ENCODE data around the gene GSDMA. TPM values are rescaled to one million over a fixed set of nuclear protein-coding genes. Genes with fewer than 3 reads are reported as not detected.
A peak's percentile ranks its signal among the peaks of the same experiment; 100 is the strongest.
"Not testable (repeated sequence)": the region's sequence is repeated elsewhere in the genome, so short reads cannot be mapped to it uniquely, and the experiment has no call there.

Gene GSDMA
- polyA plus RNA-seq, 4 donors: 0.04 to 0.63 (median 0.54) TPM; not detected in 1

- H3K27ac ChIP-seq (ENCODE audit: low read depth in 1 of 3, low read length in 2 of 3): no peak overlapping the region
- no peaks in the 10 kb centered on the region for H3K9me3 ChIP-seq (ENCODE audit: control insufficient read depth in 2 of 2, insufficient read depth in 1 of 2, low read depth in 1 of 2, low read length in 1 of 2)
- no peaks in the 10 kb centered on the region for H3K27me3 ChIP-seq (ENCODE audit: control insufficient read depth in 3 of 3, insufficient read depth in 3 of 3, low read length in 3 of 3)
- FAIRE-seq (no peak), DNase-seq (no peak)
- H3K4me1 ChIP-seq (ENCODE audit: control insufficient read depth in 3 of 3, insufficient read depth in 2 of 3, low read depth in 1 of 3, low read length in 2 of 3): no peaks in the 10 kb centered on the region
- peaks cover 11 to 31% (median 13%) of the 10 kb centered on the region in 3 donors for H3K36me3 ChIP-seq (ENCODE audit: control insufficient read depth in 3 of 3, insufficient read depth in 2 of 3, low read depth in 1 of 3, low read length in 3 of 3)
- WGBS, 3 donors: 88 to 92% (median 91%) methylated on average over 7 of the region's 7 CpGs
- no peak overlapping the region for H3K4me3 ChIP-seq (ENCODE audit: low read depth in 1 of 3, low read length in 3 of 3)
Observed at GRCh38 chr17:40000161-40000560, 37.4 kb downstream of the GSDMA start.

GRCh38 chr17:40001335-40001734 lies 38.5 kb downstream of the GSDMA start:
- H3K9me3 ChIP-seq (ENCODE audit: control insufficient read depth in 2 of 2, insufficient read depth in 1 of 2, low read depth in 1 of 2, low read length in 1 of 2); H3K4me3 ChIP-seq (ENCODE audit: low read depth in 1 of 3, low read length in 3 of 3); H3K4me1 ChIP-seq (ENCODE audit: control insufficient read depth in 3 of 3, insufficient read depth in 2 of 3, low read depth in 1 of 3, low read length in 2 of 3); H3K27ac ChIP-seq (ENCODE audit: low read depth in 1 of 3, low read length in 2 of 3); H3K27me3 ChIP-seq (ENCODE audit: control insufficient read depth in 3 of 3, insufficient read depth in 3 of 3, low read length in 3 of 3); FAIRE-seq; DNase-seq: not testable (repeated sequence)
- 86 to 96% (median 94%) methylated on average over 8 of the region's 8 CpGs for WGBS, 3 donors
- peaks cover 7 to 19% (median 10%) of the 10 kb centered on the region in 3 donors for H3K36me3 ChIP-seq (ENCODE audit: control insufficient read depth in 3 of 3, insufficient read depth in 2 of 3, low read depth in 1 of 3, low read length in 3 of 3)

DNA sequence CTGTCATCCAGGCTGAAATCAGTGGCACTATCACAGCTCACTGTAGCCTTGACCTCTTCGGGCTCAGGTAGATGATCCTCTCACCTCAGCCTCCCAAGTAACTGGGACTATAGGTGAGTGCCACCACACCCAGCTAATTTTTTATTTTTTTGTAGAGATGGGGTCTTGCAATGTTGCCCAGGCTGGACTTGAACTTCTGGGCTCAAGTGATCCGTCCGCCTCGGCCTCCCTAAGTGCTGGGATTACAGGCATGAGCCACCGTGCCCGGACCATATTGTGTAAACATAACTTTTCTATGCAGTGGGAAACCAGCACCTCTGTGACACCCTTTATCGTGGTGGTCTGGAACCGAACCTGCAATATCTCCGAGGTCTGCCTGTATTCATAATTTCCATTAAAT lies 41.3 kb downstream of the GSDMA start:
- no peak for FAIRE-seq
- no peaks in the 10 kb centered on the region for H3K36me3 ChIP-seq (ENCODE audit: control insufficient read depth in 3 of 3, insufficient read depth in 2 of 3, low read depth in 1 of 3, low read length in 3 of 3)
- WGBS, 3 donors: 88 to 89% (median 88%) methylated on average over 9 of the region's 9 CpGs

GRCh38 chr17:40004712-40005111 lies 41.9 kb downstream of the GSDMA start:
- H3K4me3 ChIP-seq (ENCODE audit: low read depth in 1 of 3, low read length in 3 of 3): no peak overlapping the region

More for the DNA sequence above, 41.3 kb downstream of the GSDMA start:
- H3K4me1 ChIP-seq (ENCODE audit: control insufficient read depth in 3 of 3, insufficient read depth in 2 of 3, low read depth in 1 of 3, low read length in 2 of 3): no peaks in the 10 kb centered on the region
- DNase-seq: no peak
- H3K9me3 ChIP-seq (ENCODE audit: control insufficient read depth in 2 of 2, insufficient read depth in 1 of 2, low read depth in 1 of 2, low read length in 1 of 2): no peaks in the 10 kb centered on the region
- H3K27me3 ChIP-seq (ENCODE audit: control insufficient read depth in 3 of 3, insufficient read depth in 3 of 3, low read length in 3 of 3): no peaks in the 10 kb centered on the region
- no peak overlapping the region for H3K27ac ChIP-seq (ENCODE audit: low read depth in 1 of 3, low read length in 2 of 3)
- no peak overlapping the region for H3K4me3 ChIP-seq (ENCODE audit: low read depth in 1 of 3, low read length in 3 of 3)

DNA sequence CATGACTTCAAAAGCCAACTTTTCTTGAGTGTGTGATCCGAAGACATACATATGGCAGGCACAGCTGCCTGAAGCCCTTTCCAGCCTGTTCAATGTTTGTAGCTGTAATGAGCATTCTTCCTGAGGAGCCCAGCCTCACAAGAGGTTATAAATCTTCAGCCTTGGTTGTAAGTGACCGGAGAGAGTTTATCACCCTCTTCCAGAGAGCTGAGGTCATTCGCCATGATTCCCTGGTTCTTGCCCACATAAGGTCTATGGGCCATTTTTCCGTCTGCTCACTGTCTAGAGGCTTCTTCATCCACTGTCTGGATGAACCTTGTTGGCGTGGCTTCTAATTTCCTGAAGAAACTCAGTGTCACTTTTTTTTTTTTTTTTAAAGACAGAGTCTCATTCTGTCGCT lies 42.7 kb downstream of the GSDMA start:
- Histone ChIP-seq H3K27me3 (ENCODE audit: control insufficient read depth in 3 of 3, insufficient read depth in 3 of 3, low read length in 3 of 3) (no peaks in the 10 kb centered on the region), H3K36me3 (ENCODE audit: control insufficient read depth in 3 of 3, insufficient read depth in 2 of 3, low read depth in 1 of 3, low read length in 3 of 3) (no peaks in the 10 kb centered on the region), H3K27ac (ENCODE audit: low read depth in 1 of 3, low read length in 2 of 3) (no peak overlapping the region), H3K9me3 (ENCODE audit: control insufficient read depth in 2 of 2, insufficient read depth in 1 of 2, low read depth in 1 of 2, low read length in 1 of 2) (no peaks in the 10 kb centered on the region), H3K4me3 (ENCODE audit: low read depth in 1 of 3, low read length in 3 of 3) (no peak overlapping the region), H3K4me1 (ENCODE audit: control insufficient read depth in 3 of 3, insufficient read depth in 2 of 3, low read depth in 1 of 3, low read length in 2 of 3) (no peaks in the 10 kb centered on the region)
- no peak for FAIRE-seq
- no peak for DNase-seq
- 82 to 93% (median 87%) methylated on average over 6 of the region's 6 CpGs for WGBS, 3 donors

More at GRCh38 chr17:40004712-40005111, 41.9 kb downstream of the GSDMA start:
- Histone ChIP-seq H3K27ac (ENCODE audit: low read depth in 1 of 3, low read length in 2 of 3) (no peak overlapping the region), H3K4me1 (ENCODE audit: control insufficient read depth in 3 of 3, insufficient read depth in 2 of 3, low read depth in 1 of 3, low read length in 2 of 3) (no peaks in the 10 kb centered on the region), H3K36me3 (ENCODE audit: control insufficient read depth in 3 of 3, insufficient read depth in 2 of 3, low read depth in 1 of 3, low read length in 3 of 3) (no peaks in the 10 kb centered on the region), H3K9me3 (ENCODE audit: control insufficient read depth in 2 of 2, insufficient read depth in 1 of 2, low read depth in 1 of 2, low read length in 1 of 2) (no peaks in the 10 kb centered on the region), H3K27me3 (ENCODE audit: control insufficient read depth in 3 of 3, insufficient read depth in 3 of 3, low read length in 3 of 3) (no peaks in the 10 kb centered on the region)
- no peak for FAIRE-seq
- DNase-seq: no peak
- 77 to 88% (median 79%) methylated on average over 7 of the region's 7 CpGs for WGBS, 3 donors

DNA sequence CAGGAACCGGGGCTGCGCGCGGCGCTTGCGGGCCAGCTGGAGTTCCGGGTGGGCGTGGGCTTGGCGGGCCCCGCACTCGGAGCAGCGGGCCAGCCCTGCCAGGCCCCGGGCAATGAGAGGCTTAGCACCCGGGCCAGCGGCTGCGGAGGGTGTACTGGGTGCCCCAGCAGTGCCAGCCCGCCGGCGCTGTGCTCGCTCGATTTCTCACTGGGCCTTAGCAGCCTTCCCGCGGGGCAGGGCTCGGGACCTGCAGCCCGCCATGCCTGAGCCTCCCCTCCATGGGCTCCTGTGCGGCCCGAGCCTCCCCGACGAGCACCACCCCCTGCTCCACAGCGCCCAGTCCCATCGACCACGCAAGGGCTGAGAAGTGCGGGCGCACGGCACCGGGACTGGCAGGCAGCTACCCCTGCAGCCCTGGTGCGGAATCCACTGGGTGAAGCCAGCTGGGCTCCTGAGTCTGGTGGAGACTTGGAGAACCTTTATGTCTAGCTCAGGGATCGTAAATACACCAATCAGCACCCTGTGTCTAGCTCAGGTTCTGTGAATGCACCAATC lies 48.2 kb downstream of the GSDMA start:
- H3K27ac ChIP-seq (ENCODE audit: low read depth in 1 of 3, low read length in 2 of 3); FAIRE-seq; H3K36me3 ChIP-seq (ENCODE audit: control insufficient read depth in 3 of 3, insufficient read depth in 2 of 3, low read depth in 1 of 3, low read length in 3 of 3); H3K4me3 ChIP-seq (ENCODE audit: low read depth in 1 of 3, low read length in 3 of 3); DNase-seq; H3K27me3 ChIP-seq (ENCODE audit: control insufficient read depth in 3 of 3, insufficient read depth in 3 of 3, low read length in 3 of 3); H3K9me3 ChIP-seq (ENCODE audit: control insufficient read depth in 2 of 2, insufficient read depth in 1 of 2, low read depth in 1 of 2, low read length in 1 of 2): not testable (repeated sequence)
- H3K4me1 ChIP-seq (ENCODE audit: control insufficient read depth in 3 of 3, insufficient read depth in 2 of 3, low read depth in 1 of 3, low read length in 2 of 3): peaks cover 0 to 16% (median 0%) of the 10 kb centered on the region in 3 donors
- WGBS, 3 donors: 91 to 98% (median 92%) methylated on average over 29 to 38 of the region's 38 CpGs

DNA sequence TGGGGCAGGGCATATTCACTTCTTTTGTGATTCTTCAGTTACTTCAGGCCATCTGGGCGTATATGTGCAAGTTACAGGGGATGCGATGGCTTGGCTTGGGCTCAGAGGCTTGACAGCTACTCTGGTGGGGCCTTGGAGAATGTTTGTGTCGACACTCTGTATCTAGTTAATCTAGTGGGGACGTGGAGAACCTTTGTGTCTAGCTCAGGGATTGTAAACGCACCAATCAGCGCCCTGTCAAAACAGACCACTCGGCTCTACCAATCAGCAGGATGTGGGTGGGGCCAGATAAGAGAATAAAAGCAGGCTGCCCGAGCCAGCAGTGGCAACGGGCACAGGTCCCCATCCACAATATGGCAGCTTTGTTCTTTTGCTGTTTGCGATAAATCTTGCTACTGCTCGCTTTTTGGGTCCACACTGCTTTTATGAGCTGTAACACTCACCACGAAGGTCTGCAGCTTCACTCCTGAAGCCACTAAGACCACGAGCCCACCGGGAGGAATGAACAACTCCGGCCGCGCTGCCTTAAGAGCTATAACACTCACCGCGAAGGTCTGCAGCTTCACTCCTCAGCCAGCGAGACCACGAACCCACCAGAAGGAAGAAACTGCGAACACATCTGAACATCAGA lies 49.3 kb downstream of the GSDMA start:
- H3K4me1 ChIP-seq (ENCODE audit: control insufficient read depth in 3 of 3, insufficient read depth in 2 of 3, low read depth in 1 of 3, low read length in 2 of 3): peaks cover 0 to 16% (median 0%) of the 10 kb centered on the region in 3 donors
- DNase-seq; H3K4me3 ChIP-seq (ENCODE audit: low read depth in 1 of 3, low read length in 3 of 3); H3K27ac ChIP-seq (ENCODE audit: low read depth in 1 of 3, low read length in 2 of 3); H3K9me3 ChIP-seq (ENCODE audit: control insufficient read depth in 2 of 2, insufficient read depth in 1 of 2, low read depth in 1 of 2, low read length in 1 of 2); FAIRE-seq; H3K27me3 ChIP-seq (ENCODE audit: control insufficient read depth in 3 of 3, insufficient read depth in 3 of 3, low read length in 3 of 3); H3K36me3 ChIP-seq (ENCODE audit: control insufficient read depth in 3 of 3, insufficient read depth in 2 of 3, low read depth in 1 of 3, low read length in 3 of 3): not testable (repeated sequence)
- WGBS, 3 donors: 76 to 78% (median 76%) methylated on average over 19 to 21 of the region's 22 CpGs

DNA sequence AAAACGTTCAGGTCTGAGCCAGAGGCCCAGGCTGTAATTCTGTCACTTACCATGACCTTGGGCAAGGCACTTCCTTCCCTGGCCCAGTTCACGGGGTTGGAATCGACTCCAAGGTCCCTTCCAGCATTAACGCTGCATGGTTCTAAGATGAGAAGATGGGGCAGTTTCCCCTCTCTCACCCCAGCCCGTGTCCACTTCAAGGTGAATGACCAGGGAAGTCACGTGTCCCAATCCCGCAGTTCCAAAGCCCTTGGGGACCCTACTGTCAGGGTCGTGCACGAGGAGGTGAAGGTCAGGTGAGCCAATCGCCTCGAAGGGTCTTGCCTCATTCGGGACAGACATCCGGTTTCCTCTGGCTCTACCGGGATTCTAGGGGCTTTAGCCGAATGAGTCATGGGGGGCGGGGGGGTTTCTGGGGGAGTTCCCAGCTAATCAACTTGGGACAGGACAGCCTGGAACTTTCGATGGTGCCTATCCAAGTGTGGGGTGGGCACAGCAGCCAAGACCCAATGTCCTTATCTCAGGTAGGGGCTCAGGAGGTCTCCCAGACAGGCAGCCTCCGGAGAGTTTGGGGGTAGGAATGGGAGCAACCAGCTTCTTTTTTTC lies 51.7 kb downstream of the GSDMA start:
- Histone ChIP-seq H3K4me3 (ENCODE audit: low read depth in 1 of 3, low read length in 3 of 3) (no peak overlapping the region), H3K4me1 (ENCODE audit: control insufficient read depth in 3 of 3, insufficient read depth in 2 of 3, low read depth in 1 of 3, low read length in 2 of 3) (peaks cover 0 to 16% (median 0%) of the 10 kb centered on the region in 3 donors), H3K9me3 (ENCODE audit: control insufficient read depth in 2 of 2, insufficient read depth in 1 of 2, low read depth in 1 of 2, low read length in 1 of 2) (no peaks in the 10 kb centered on the region), H3K27me3 (ENCODE audit: control insufficient read depth in 3 of 3, insufficient read depth in 3 of 3, low read length in 3 of 3) (no peaks in the 10 kb centered on the region), H3K36me3 (ENCODE audit: control insufficient read depth in 3 of 3, insufficient read depth in 2 of 3, low read depth in 1 of 3, low read length in 3 of 3) (peaks cover 2 to 25% (median 2%) of the 10 kb centered on the region in 3 donors), H3K27ac (ENCODE audit: low read depth in 1 of 3, low read length in 2 of 3) (peak overlapping the region in 1 of 3 donors; percentile 7)
- DNase-seq (peak in 1 of 2 donors; percentile 40), FAIRE-seq (no peak)
- 12 to 43% (median 28%) methylated on average over 18 of the region's 18 CpGs for WGBS, 3 donors

All from small intestine (tissue), 7 donors.